SK-N-MC (cell line): Measurements from ENCODE around the gene ALDH3B2.

Experiments used
- EZH2 ChIP-seq: fragments of 200-600 bp; sonication (generic); IDR thresholded peaks from one replicate; pipeline ENCODE4 v1.6.1; 2017; ENCODE audit warnings: antibody characterized with exemption
- POLR2AphosphoS5 ChIP-seq: IDR thresholded peaks from 2 replicates; pipeline ENCODE4 v1.6.1; 2012; ENCODE audit warnings: mild to moderate bottlenecking, low read depth, low read length, borderline replicate concordance

DNA sequence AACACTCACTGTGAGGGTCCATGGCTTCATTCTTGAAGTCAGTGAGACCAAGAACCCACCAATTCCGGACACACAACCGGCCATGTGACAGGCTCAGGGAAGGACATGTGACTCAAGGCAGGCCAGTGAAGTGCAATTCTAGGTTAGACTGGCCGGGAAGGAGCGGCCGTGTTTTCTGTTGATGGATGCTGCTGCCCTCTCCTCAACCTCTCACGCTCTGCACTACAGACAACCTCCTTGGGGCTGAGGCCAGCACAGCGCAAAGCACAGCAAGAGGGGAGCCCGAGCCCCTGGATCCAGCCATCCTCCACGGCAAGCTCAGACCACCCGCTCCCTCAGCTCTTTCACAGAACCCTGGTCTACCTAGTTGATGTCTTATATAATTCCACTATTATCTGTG lies 47.5 kb downstream of the ALDH3B2 start:
- TF ChIP-seq EZH2 (no peak), POLR2AphosphoS5 (no peak)
